ENCODE data around the gene MDFI. TPM values are rescaled to one million over a fixed set of nuclear protein-coding genes. Genes with fewer than 3 reads are reported as not detected.

The MDFI gene
- polyA plus RNA-seq, 2 of the 4 experiments (the other 2 are of a cell fraction), result 0.06 to 0.30 TPM

GRCh38 chr6:41594766-41595165, 43.5 kb upstream of the MDFI start:
- H3K4me2 ChIP-seq, result no peak overlapping the region
- no peak overlapping the region for H3K4me3 ChIP-seq
- TF ChIP-seq PHF8 (IDR thresholded peaks at IDR 0.05; ENCODE audit: borderline replicate concordance, low read depth) (no peak), RNF2 (IDR thresholded peaks at IDR 0.05; ENCODE audit: borderline replicate concordance, low read depth) (no peak), CBX8 (IDR thresholded peaks at IDR 0.05) (no peak)
- TF ChIP-seq, protein P1, sequence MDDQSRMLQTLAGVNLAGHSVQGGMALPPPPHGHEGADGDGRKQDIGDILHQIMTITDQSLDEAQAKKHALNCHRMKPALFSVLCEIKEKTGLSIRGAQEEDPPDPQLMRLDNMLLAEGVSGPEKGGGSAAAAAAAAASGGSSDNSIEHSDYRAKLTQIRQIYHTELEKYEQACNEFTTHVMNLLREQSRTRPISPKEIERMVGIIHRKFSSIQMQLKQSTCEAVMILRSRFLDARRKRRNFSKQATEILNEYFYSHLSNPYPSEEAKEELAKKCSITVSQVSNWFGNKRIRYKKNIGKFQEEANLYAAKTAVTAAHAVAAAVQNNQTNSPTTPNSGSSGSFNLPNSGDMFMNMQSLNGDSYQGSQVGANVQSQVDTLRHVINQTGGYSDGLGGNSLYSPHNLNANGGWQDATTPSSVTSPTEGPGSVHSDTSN (IDR thresholded peaks at IDR 0.05), result no peak
- DNase-seq (ENCODE audit: low read depth in 1 of 2, low spot score in 1 of 2), result no peak
- no peak for ATAC-seq
- no peak for FAIRE-seq
- H3K27ac ChIP-seq, result no peak overlapping the region
- ChIA-PET CTCF (interaction anchor here (1.1 to 17.1 kb wide), 8 partner anchors 8 to 223 kb away, joined by 3 to 181 read pairs (median 10); no protein-coding TSS in a partner anchor), POLR2A (no interaction called here)
- WGBS (ENCODE audit: missing lambda C conversion rate), result 100% methylated on average over 12 of the region's 15 CpGs
- no peaks in the 10 kb centered on the region for H3K9me3 ChIP-seq
- peaks cover 5% of the 10 kb centered on the region; the same call in 2 of the 3 replicates for H3K4me1 ChIP-seq

GRCh38 chr6:41595166-41595565, 43.1 kb upstream of the MDFI start:
- no peak for FAIRE-seq
- POLR2A ChIA-PET, result no interaction called here
- no peak for TF ChIP-seq CHD2 (IDR thresholded peaks at IDR 0.05; ENCODE audit: low read length, partially characterized antibody)
- TF ChIP-seq NFE2L2 (conservative IDR thresholded peaks at IDR 0.05; ENCODE audit: low read length), result no peak
- no peak for TF ChIP-seq MAZ (IDR thresholded peaks at IDR 0.05; ENCODE audit: borderline replicate concordance, low read depth, low read length)
- TF ChIP-seq FOXS1 (CRISPR knock-in tag; IDR thresholded peaks at IDR 0.05), result no peak
- no peak for TF ChIP-seq HEYL (CRISPR knock-in tag; IDR thresholded peaks at IDR 0.05)
- TF ChIP-seq, protein P2, sequence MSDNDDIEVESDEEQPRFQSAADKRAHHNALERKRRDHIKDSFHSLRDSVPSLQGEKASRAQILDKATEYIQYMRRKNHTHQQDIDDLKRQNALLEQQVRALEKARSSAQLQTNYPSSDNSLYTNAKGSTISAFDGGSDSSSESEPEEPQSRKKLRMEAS (IDR thresholded peaks at IDR 0.05), result no peak
- no peak for TF ChIP-seq NPAS2 (CRISPR knock-in tag; IDR thresholded peaks at IDR 0.05; ENCODE audit: borderline replicate concordance)
- no peak for TF ChIP-seq CHD4 (IDR thresholded peaks at IDR 0.05; ENCODE audit: borderline replicate concordance)
- TF ChIP-seq, protein P1 (IDR thresholded peaks at IDR 0.05), result no peak
- no peak for TF ChIP-seq BHLHE40 (IDR thresholded peaks at IDR 0.05; ENCODE audit: low read depth, low read length)
- no peak for TF ChIP-seq JUN (IDR thresholded peaks at IDR 0.05)
- TF ChIP-seq EHF (CRISPR knock-in tag; IDR thresholded peaks at IDR 0.05), result no peak
- no peak for TF ChIP-seq CBX2 (IDR thresholded peaks at IDR 0.05; ENCODE audit: borderline replicate concordance, low read depth)
- no peak for TF ChIP-seq RARB (CRISPR knock-in tag; IDR thresholded peaks at IDR 0.05)
- TF ChIP-seq POLR2AphosphoS2 (conservative IDR thresholded peaks at IDR 0.05; ENCODE audit: low read length), result no peak
- TF ChIP-seq HMGXB4 (CRISPR knock-in tag; IDR thresholded peaks at IDR 0.05; ENCODE audit: borderline replicate concordance), result no peak
- TF ChIP-seq EHMT2 (IDR thresholded peaks at IDR 0.05; ENCODE audit: low read depth), result no peak

More at GRCh38 chr6:41595166-41595565, 43.1 kb upstream of the MDFI start:
- DNase-seq (ENCODE audit: low read depth in 1 of 2, low spot score in 1 of 2) (no peak), ATAC-seq (no peak)
- Histone ChIP-seq H3K9me3 (no peaks in the 10 kb centered on the region), H3K4me3 (no peak overlapping the region), H3K27ac (no peak overlapping the region), H3K4me1 (peaks cover 5% of the 10 kb centered on the region; the same call in 2 of the 3 replicates), H3K4me2 (no peak overlapping the region)
- CTCF ChIA-PET, result interaction anchor here (0.6 to 17.1 kb wide), 9 partner anchors 11 to 1983 kb away, joined by 3 to 181 read pairs (median 6); no protein-coding TSS in a partner anchor
- WGBS (ENCODE audit: missing lambda C conversion rate), result 89% methylated on average over 4 of the region's 6 CpGs
